Osteocyte (in vitro differentiated cells): ENCODE measurements around the gene NME7. TPM values are rescaled to one million over a fixed set of nuclear protein-coding genes. Genes with fewer than 3 reads are reported as not detected.

Experiments used
- DNase-seq: peaks from one replicate; pipeline ENCODE4 v3.0.0; 2021; ENCODE audit warnings: mixed read lengths; ENCODE audit not compliant: unreplicated experiment; ENCODE audit errors: extremely low spot score
- H3K27ac Mint-ChIP-seq: one replicate; pipeline ENCODE4 v1.8.0; 2021; ENCODE audit warnings: mild to moderate bottlenecking, mixed read lengths; ENCODE audit not compliant: unreplicated experiment
- H3K27me3 Mint-ChIP-seq: one replicate; pipeline ENCODE4 v1.8.0; 2021; ENCODE audit warnings: mixed read lengths; ENCODE audit not compliant: unreplicated experiment
- H3K36me3 Mint-ChIP-seq: one replicate; pipeline ENCODE4 v1.8.0; 2021; ENCODE audit warnings: mixed read lengths; ENCODE audit not compliant: unreplicated experiment
- H3K4me1 Mint-ChIP-seq: one replicate; pipeline ENCODE4 v1.8.0; 2021; ENCODE audit warnings: mixed read lengths; ENCODE audit not compliant: unreplicated experiment
- H3K4me3 Mint-ChIP-seq: one replicate; pipeline ENCODE4 v1.8.0; 2021; ENCODE audit warnings: mild to moderate bottlenecking, moderate library complexity, mixed read lengths; ENCODE audit not compliant: unreplicated experiment
- H3K9me3 Mint-ChIP-seq: one replicate; pipeline ENCODE4 v1.8.0; 2021; ENCODE audit warnings: mixed read lengths; ENCODE audit not compliant: unreplicated experiment
- total RNA-seq: library from RNA; stranded (reverse); gene quantifications from 2 replicates; pipeline ENCODE4 v1.2.1, GENCODE V29; 2021
- TF ChIP-seq, protein P1 (sequence below): fragments of 200-600 bp; sonication (generic); IDR thresholded peaks from 2 replicates; pipeline ENCODE4 v1.5.0; 2021; ENCODE audit warnings: antibody characterized with exemption, mild to moderate bottlenecking, moderate library complexity

Gene NME7
- total RNA-seq, 1 donor from 2014 or later: 20.5 TPM

DNA sequence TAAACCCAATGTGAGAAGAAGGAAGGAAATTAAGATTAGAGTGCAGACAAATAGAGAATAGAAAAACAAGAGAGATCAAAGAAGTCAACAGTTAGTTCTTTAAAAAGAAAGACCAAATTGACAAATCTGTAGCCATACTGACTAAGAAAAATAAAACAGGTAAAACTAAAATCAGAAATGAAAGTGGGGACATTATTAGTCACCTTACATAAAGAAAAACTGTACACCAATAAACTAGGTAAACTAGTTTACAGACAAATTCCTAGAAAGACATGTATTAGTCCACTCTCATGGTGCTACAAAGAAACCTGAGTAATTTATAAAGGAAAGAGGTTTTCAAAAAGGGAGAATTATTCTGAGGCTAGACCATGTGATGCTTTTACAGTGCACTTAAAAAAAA is 22.7 kb upstream of the NME7 start:
- no peaks in the 10 kb centered on the region for H3K9me3 Mint-ChIP-seq
- H3K27me3 Mint-ChIP-seq: no peaks in the 10 kb centered on the region
- TF ChIP-seq, protein P1, sequence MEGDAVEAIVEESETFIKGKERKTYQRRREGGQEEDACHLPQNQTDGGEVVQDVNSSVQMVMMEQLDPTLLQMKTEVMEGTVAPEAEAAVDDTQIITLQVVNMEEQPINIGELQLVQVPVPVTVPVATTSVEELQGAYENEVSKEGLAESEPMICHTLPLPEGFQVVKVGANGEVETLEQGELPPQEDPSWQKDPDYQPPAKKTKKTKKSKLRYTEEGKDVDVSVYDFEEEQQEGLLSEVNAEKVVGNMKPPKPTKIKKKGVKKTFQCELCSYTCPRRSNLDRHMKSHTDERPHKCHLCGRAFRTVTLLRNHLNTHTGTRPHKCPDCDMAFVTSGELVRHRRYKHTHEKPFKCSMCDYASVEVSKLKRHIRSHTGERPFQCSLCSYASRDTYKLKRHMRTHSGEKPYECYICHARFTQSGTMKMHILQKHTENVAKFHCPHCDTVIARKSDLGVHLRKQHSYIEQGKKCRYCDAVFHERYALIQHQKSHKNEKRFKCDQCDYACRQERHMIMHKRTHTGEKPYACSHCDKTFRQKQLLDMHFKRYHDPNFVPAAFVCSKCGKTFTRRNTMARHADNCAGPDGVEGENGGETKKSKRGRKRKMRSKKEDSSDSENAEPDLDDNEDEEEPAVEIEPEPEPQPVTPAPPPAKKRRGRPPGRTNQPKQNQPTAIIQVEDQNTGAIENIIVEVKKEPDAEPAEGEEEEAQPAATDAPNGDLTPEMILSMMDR: no peak

GRCh38 chr1:169387399-169387798 is 19.8 kb upstream of the NME7 start:
- H3K4me1 Mint-ChIP-seq: no peaks in the 10 kb centered on the region
- H3K9me3 Mint-ChIP-seq: no peaks in the 10 kb centered on the region
- no peak for DNase-seq
- TF ChIP-seq, protein P1: no peak
- H3K27ac Mint-ChIP-seq: no peak overlapping the region
- no peak overlapping the region for H3K4me3 Mint-ChIP-seq
- H3K36me3 Mint-ChIP-seq: peaks cover 40% of the 10 kb centered on the region
- no peaks in the 10 kb centered on the region for H3K27me3 Mint-ChIP-seq

More for the DNA sequence above, 22.7 kb upstream of the NME7 start:
- H3K36me3 Mint-ChIP-seq: peaks cover 55% of the 10 kb centered on the region
- no peak overlapping the region for H3K4me3 Mint-ChIP-seq
- no peak for DNase-seq
- no peak overlapping the region for H3K27ac Mint-ChIP-seq
- H3K4me1 Mint-ChIP-seq: no peaks in the 10 kb centered on the region

- H3K27ac Mint-ChIP-seq: no peak overlapping the region
- H3K4me1 Mint-ChIP-seq: no peaks in the 10 kb centered on the region
- TF ChIP-seq, protein P1: no peak
- H3K4me3 Mint-ChIP-seq: no peak overlapping the region
- H3K9me3 Mint-ChIP-seq: no peaks in the 10 kb centered on the region
- no peaks in the 10 kb centered on the region for H3K27me3 Mint-ChIP-seq
- peaks cover 35% of the 10 kb centered on the region for H3K36me3 Mint-ChIP-seq
- no peak for DNase-seq
Measured at GRCh38 chr1:169383449-169383848, 15.9 kb upstream of the NME7 start.

DNA sequence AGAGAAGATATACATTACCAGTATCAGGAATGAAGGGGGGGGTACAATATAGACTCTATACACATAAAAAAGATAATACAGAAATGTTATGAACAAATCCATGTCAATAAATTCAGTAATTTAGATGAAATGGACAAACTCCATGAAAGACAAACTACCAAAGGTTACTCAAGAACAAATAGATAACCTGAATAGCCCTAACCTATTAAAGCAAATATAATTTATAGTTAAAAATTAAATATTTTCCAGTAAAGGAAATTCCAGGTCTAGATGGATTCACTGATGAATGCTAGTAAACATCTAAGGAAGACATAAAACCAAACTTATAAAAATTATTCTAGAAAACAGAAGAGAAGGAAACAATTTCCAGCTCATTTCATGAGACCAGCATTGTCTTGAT is 13.6 kb upstream of the NME7 start:
- no peak for DNase-seq
- Mint-ChIP-seq H3K36me3 (peaks cover 39% of the 10 kb centered on the region), H3K9me3 (no peaks in the 10 kb centered on the region)

GRCh38 chr1:169371404-169371803 is 3.8 kb upstream of the NME7 start:
- H3K4me1 Mint-ChIP-seq: peaks cover 15% of the 10 kb centered on the region
- H3K9me3 Mint-ChIP-seq: no peaks in the 10 kb centered on the region
- H3K27me3 Mint-ChIP-seq: no peaks in the 10 kb centered on the region
- TF ChIP-seq, protein P1: no peak
- peaks cover 16% of the 10 kb centered on the region for H3K36me3 Mint-ChIP-seq
- no peak overlapping the region for H3K27ac Mint-ChIP-seq
- DNase-seq: no peak
- no peak overlapping the region for H3K4me3 Mint-ChIP-seq

More for the DNA sequence above, 13.6 kb upstream of the NME7 start:
- no peak overlapping the region for H3K27ac Mint-ChIP-seq
- TF ChIP-seq, protein P1: no peak
- H3K4me1 Mint-ChIP-seq: no peaks in the 10 kb centered on the region
- H3K4me3 Mint-ChIP-seq: no peak overlapping the region
- H3K27me3 Mint-ChIP-seq: no peaks in the 10 kb centered on the region
